Measurements from ENCODE around the gene USB1. TPM values are rescaled to one million over a fixed set of nuclear protein-coding genes. Genes with fewer than 3 reads are reported as not detected.

Gene USB1
- total RNA-seq, 1 experiment from 2014 or later, result 18.7 TPM

- no peak overlapping the region for H2AFZ ChIP-seq (ENCODE audit: low read length)
- intact Hi-C loops (cut with micrococcal nuclease), result loop anchor here (10.0 kb wide), 1 partner anchor 276 kb away; no protein-coding TSS in a partner anchor
- no peak overlapping the region for H3K4me2 ChIP-seq (ENCODE audit: low read length)
- CTCF ChIA-PET, result no interaction called here
- DNase-seq (no peak), ATAC-seq (no peak)
- H3K4me3 ChIP-seq (ENCODE audit: low read length), result no peak overlapping the region
- H3K79me2 ChIP-seq (ENCODE audit: low read length), result no peaks in the 10 kb centered on the region
- TF ChIP-seq EZH2phosphoT487 (IDR thresholded peaks at IDR 0.05; ENCODE audit: borderline replicate concordance, low read length) (no peak), CTCF (conservative IDR thresholded peaks at IDR 0.05; ENCODE audit: low read depth, low read length) (no peak), EZH2 (IDR thresholded peaks at IDR 0.05; ENCODE audit: low read length, unreplicated experiment) (no peak)
- POLR2A ChIA-PET (ENCODE audit: unreplicated experiment), result no interaction called here
- H3K4me1 ChIP-seq (ENCODE audit: insufficient read depth, low read length), result peaks cover 9% of the 10 kb centered on the region; the same call in 1 of the 2 replicates
- H3K27ac ChIP-seq (ENCODE audit: low read length), result no peak overlapping the region
- H3K9me3 ChIP-seq (ENCODE audit: low read length), result no peaks in the 10 kb centered on the region
- no peaks in the 10 kb centered on the region for H3K36me3 ChIP-seq (ENCODE audit: low read depth, low read length)
- no TSS peak for BruUV-seq (replicated peaks)
- no peaks in the 10 kb centered on the region for H3F3A ChIP-seq (ENCODE audit: low read length, unreplicated experiment)
- H3K9ac ChIP-seq (ENCODE audit: low read length), result no peak overlapping the region
- no peaks in the 10 kb centered on the region for H3K9me2 ChIP-seq (replicated peaks; ENCODE audit: low read length)
- no peaks in the 10 kb centered on the region for H3K27me3 ChIP-seq (ENCODE audit: low read length)
- no peaks in the 10 kb centered on the region for H4K20me1 ChIP-seq (ENCODE audit: low read length)
Observed at GRCh38 chr16:58028541-58029070, 27.4 kb downstream of the USB1 start.

DNA sequence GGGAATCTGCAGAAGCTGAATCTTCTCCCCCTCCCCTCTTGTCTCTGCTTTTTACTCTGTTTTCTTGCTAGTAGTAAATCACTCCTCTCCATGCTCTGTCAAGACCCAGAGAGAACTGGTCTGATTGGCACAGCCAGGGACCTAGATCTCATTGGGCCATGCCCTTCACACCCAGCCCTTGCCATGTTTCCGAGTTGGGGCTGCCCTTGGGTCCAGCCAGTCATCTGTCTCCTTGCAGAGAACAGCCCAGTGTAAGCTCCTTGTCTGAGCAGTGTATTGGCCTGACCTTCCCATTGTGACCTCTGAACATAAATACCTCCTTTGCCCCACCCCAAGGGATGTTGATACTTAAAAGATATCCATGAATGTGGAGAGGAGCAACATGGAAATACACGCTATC lies 28.2 kb downstream of the USB1 start:
- Histone ChIP-seq H3K79me2 (ENCODE audit: low read length) (no peaks in the 10 kb centered on the region), H3K4me1 (ENCODE audit: insufficient read depth, low read length) (peaks cover 9% of the 10 kb centered on the region; the same call in 1 of the 2 replicates), H3K4me2 (ENCODE audit: low read length) (no peak overlapping the region), H3K9me3 (ENCODE audit: low read length) (no peaks in the 10 kb centered on the region), H2AFZ (ENCODE audit: low read length) (no peak overlapping the region), H3K36me3 (ENCODE audit: low read depth, low read length) (no peaks in the 10 kb centered on the region), H3K27ac (ENCODE audit: low read length) (no peak overlapping the region), H3F3A (ENCODE audit: low read length, unreplicated experiment) (no peaks in the 10 kb centered on the region), H3K9ac (ENCODE audit: low read length) (no peak overlapping the region), H3K9me2 (replicated peaks; ENCODE audit: low read length) (no peaks in the 10 kb centered on the region), H4K20me1 (ENCODE audit: low read length) (no peaks in the 10 kb centered on the region), H3K4me3 (ENCODE audit: low read length) (no peak overlapping the region), H3K27me3 (ENCODE audit: low read length) (no peaks in the 10 kb centered on the region)
- intact Hi-C loops (cut with micrococcal nuclease), result loop anchor here (10.0 kb wide), 1 partner anchor 275 kb away; no protein-coding TSS in a partner anchor
- ATAC-seq, result no peak
- TF ChIP-seq EZH2 (IDR thresholded peaks at IDR 0.05; ENCODE audit: low read length, unreplicated experiment), result no peak
- TF ChIP-seq CTCF (conservative IDR thresholded peaks at IDR 0.05; ENCODE audit: low read depth, low read length), result no peak
- no peak for TF ChIP-seq EZH2phosphoT487 (IDR thresholded peaks at IDR 0.05; ENCODE audit: borderline replicate concordance, low read length)
- DNase-seq, result no peak
- CTCF ChIA-PET, result no interaction called here
- POLR2A ChIA-PET (ENCODE audit: unreplicated experiment), result no interaction called here
- BruUV-seq (replicated peaks), result no TSS peak

GRCh38 chr16:58030136-58030840 lies 29.1 kb downstream of the USB1 start:
- no peaks in the 10 kb centered on the region for H3K79me2 ChIP-seq (ENCODE audit: low read length)
- no peak overlapping the region for H3K4me3 ChIP-seq (ENCODE audit: low read length)
- H3K4me1 ChIP-seq (ENCODE audit: insufficient read depth, low read length), result peaks cover 6% of the 10 kb centered on the region; the same call in 1 of the 2 replicates
- no peaks in the 10 kb centered on the region for H3F3A ChIP-seq (ENCODE audit: low read length, unreplicated experiment)
- DNase-seq (no peak), ATAC-seq (no peak)
- POLR2A ChIA-PET (ENCODE audit: unreplicated experiment), result no interaction called here
- CTCF ChIA-PET, result no interaction called here
- no peak overlapping the region for H2AFZ ChIP-seq (ENCODE audit: low read length)
- TF ChIP-seq EZH2 (IDR thresholded peaks at IDR 0.05; ENCODE audit: low read length, unreplicated experiment), result no peak
- TF ChIP-seq EZH2phosphoT487 (IDR thresholded peaks at IDR 0.05; ENCODE audit: borderline replicate concordance, low read length), result no peak
- TF ChIP-seq CTCF (conservative IDR thresholded peaks at IDR 0.05; ENCODE audit: low read depth, low read length), result no peak
- H3K27ac ChIP-seq (ENCODE audit: low read length), result no peak overlapping the region
- H3K27me3 ChIP-seq (ENCODE audit: low read length), result no peaks in the 10 kb centered on the region
- no peak overlapping the region for H3K4me2 ChIP-seq (ENCODE audit: low read length)
- H3K9ac ChIP-seq (ENCODE audit: low read length), result no peak overlapping the region
- no TSS peak for BruUV-seq (replicated peaks)
- no peaks in the 10 kb centered on the region for H4K20me1 ChIP-seq (ENCODE audit: low read length)
- no peaks in the 10 kb centered on the region for H3K9me2 ChIP-seq (replicated peaks; ENCODE audit: low read length)
- no peaks in the 10 kb centered on the region for H3K36me3 ChIP-seq (ENCODE audit: low read depth, low read length)
- intact Hi-C loops (cut with micrococcal nuclease), result no loop called here
- no peaks in the 10 kb centered on the region for H3K9me3 ChIP-seq (ENCODE audit: low read length)
